SKM-1 treated with dmso at 0.1 percent for 144 hours (cell line): ENCODE results near the gene SH2D7.
"Not testable (repeated sequence)": the region's sequence is repeated elsewhere in the genome, so short reads cannot be mapped to it uniquely, and the experiment has no call there.

Experiments used
- DNase-seq: peaks from one replicate; lab custom pipeline; 2025; ENCODE audit not compliant: unreplicated experiment; lab: John Stamatoyannopoulos, UW

Gene SH2D7

GRCh38 chr15:78133801-78134200 is 41.4 kb downstream of the SH2D7 start:
- no peak for DNase-seq

- no peak for DNase-seq
These were observed 47.2 kb downstream of the SH2D7 start for GRCh38 chr15:78139578-78139977.

- no peak for DNase-seq
These were observed 47.9 kb downstream of the SH2D7 start for GRCh38 chr15:78140292-78140691.

- DNase-seq: no peak
These were observed 50.0 kb downstream of the SH2D7 start for GRCh38 chr15:78142332-78142731.

- no peak for DNase-seq
These were observed 54.2 kb downstream of the SH2D7 start for GRCh38 chr15:78146425-78147154.

GRCh38 chr15:78147566-78147965 is 55.2 kb downstream of the SH2D7 start:
- no peak for DNase-seq

- no peak for DNase-seq
These were observed 56.2 kb downstream of the SH2D7 start for GRCh38 chr15:78148392-78149067.

- peak; percentile 92 for DNase-seq
These were observed 56.9 kb downstream of the SH2D7 start, which contains the start of gene IDH3A for GRCh38 chr15:78149068-78149804. Gene IDH3A, plus strand, starts transcription at chr15:78149362. Its CDS starts 42 bp downstream, at chr15:78149404.

- no peak for DNase-seq
These were observed 57.7 kb downstream of the SH2D7 start for GRCh38 chr15:78149805-78150751.

GRCh38 chr15:78151075-78151474 is 58.7 kb downstream of the SH2D7 start:
- DNase-seq: not testable (repeated sequence)
